GM12878 (cell line): ENCODE measurements around the gene SRRM2.

Experiments used
- CTCF ChIP-seq, 3 experiments: IDR thresholded peaks in 2 of 3; conservative IDR thresholded peaks in 1 of 3; 2 replicates each; pipeline ENCODE4 v1.5.1; 2011; ENCODE audit warnings: low read depth in 3 of 3, low read length in 3 of 3, mild to moderate bottlenecking in 3 of 3, control low read depth in 2 of 3, moderate library complexity in 2 of 3, inconsistent platforms in 1 of 3, mixed read lengths in 1 of 3; ENCODE audit not compliant: control insufficient read depth in 2 of 3, insufficient read depth in 1 of 3; ENCODE audit errors: extremely low read depth in 1 of 3
- FOS ChIP-seq: IDR thresholded peaks from 3 replicates; pipeline ENCODE4 v1.6.1; 2011; ENCODE audit warnings: borderline replicate concordance; ENCODE audit not compliant: insufficient read length; ENCODE audit errors: extremely low read depth
- MXI1 ChIP-seq: fragments of 150-350 bp; IDR thresholded peaks from 2 replicates; pipeline ENCODE4 v1.6.1; 2011; ENCODE audit warnings: low read depth, mild to moderate bottlenecking, inconsistent platforms, low read length, improper control_type of control experiment
- PKNOX1 ChIP-seq: fragments of 450-650 bp; IDR thresholded peaks from 2 replicates; pipeline ENCODE4 v1.6.1; 2016; ENCODE audit warnings: mild to moderate bottlenecking
- POLR2A ChIP-seq: IDR thresholded peaks from 2 replicates; pipeline ENCODE4 v1.6.1; 2011; ENCODE audit warnings: low read depth, mild to moderate bottlenecking, low read length
- RELA ChIP-seq: fragments of 450-650 bp; IDR thresholded peaks from 2 replicates; pipeline ENCODE4 v1.8.0; 2014; ENCODE audit warnings: borderline replicate concordance; ENCODE audit not compliant: partially characterized antibody
- SMAD5 ChIP-seq: IDR thresholded peaks from 2 replicates; pipeline ENCODE4 v1.6.1; 2016; ENCODE audit warnings: antibody characterized with exemption, low read depth
- TARDBP ChIP-seq: IDR thresholded peaks from 2 replicates; pipeline ENCODE4 v1.6.1; 2016; ENCODE audit warnings: borderline replicate concordance
- TF ChIP-seq, protein P1 (sequence below): IDR thresholded peaks from 2 replicates; pipeline ENCODE4 v1.6.1; 2011; ENCODE audit warnings: mild to moderate bottlenecking, low read depth, low read length, moderate library complexity; ENCODE audit not compliant: insufficient replicate concordance

GRCh38 chr16:2762711-2763110 lies 10.3 kb downstream of the SRRM2 start:
- TF ChIP-seq TARDBP, result no peak
- no peak for TF ChIP-seq POLR2A
- no peak for TF ChIP-seq CTCF (IDR thresholded peaks at IDR 0.05 in 2 of 3, conservative IDR thresholded peaks at IDR 0.05 in 1 of 3; ENCODE audit: control insufficient read depth in 2 of 3, extremely low read depth in 1 of 3, insufficient read depth in 1 of 3, low read depth in 3 of 3, low read length in 3 of 3)
- TF ChIP-seq PKNOX1, result no peak
- TF ChIP-seq SMAD5, result no peak
- TF ChIP-seq RELA, result no peak
- TF ChIP-seq FOS, result no peak
- TF ChIP-seq MXI1, result no peak
- TF ChIP-seq, protein P1, sequence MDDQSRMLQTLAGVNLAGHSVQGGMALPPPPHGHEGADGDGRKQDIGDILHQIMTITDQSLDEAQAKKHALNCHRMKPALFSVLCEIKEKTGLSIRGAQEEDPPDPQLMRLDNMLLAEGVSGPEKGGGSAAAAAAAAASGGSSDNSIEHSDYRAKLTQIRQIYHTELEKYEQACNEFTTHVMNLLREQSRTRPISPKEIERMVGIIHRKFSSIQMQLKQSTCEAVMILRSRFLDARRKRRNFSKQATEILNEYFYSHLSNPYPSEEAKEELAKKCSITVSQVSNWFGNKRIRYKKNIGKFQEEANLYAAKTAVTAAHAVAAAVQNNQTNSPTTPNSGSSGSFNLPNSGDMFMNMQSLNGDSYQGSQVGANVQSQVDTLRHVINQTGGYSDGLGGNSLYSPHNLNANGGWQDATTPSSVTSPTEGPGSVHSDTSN, result no peak
